Activated CD4-positive, alpha-beta memory T cell treated with anti-CD3 and anti-CD28 coated beads for 36 hours (primary cell): Measurements from ENCODE around the gene CHD2. TPM values are rescaled to one million over a fixed set of nuclear protein-coding genes. Genes with fewer than 3 reads are reported as not detected.
"Not testable (repeated sequence)": the region's sequence is repeated elsewhere in the genome, so short reads cannot be mapped to it uniquely, and the experiment has no call there.

ENCODE experiments used
- CTCF ChIA-PET: fragments of 350-600 bp; sonication (Branson Sonifier 250); formaldehyde crosslinking; loops from one replicate; lab custom pipeline; 2021; ENCODE audit warnings: antibody characterized with exemption, inconsistent platforms; lab: Charles Lee
- POLR2A ChIA-PET: fragments of 350-600 bp; sonication (Branson Sonifier 250); formaldehyde crosslinking; loops from one replicate; lab custom pipeline; 2021; ENCODE audit warnings: antibody characterized with exemption; lab: Charles Lee
- DNase-seq: peaks from one replicate; pipeline ENCODE4 v3.0.0-alpha.2; 2020
- H3K27ac Mint-ChIP-seq: one replicate; pipeline ENCODE4 v1.8.0; 2021; ENCODE audit warnings: mixed read lengths
- H3K27me3 Mint-ChIP-seq: one replicate; pipeline ENCODE4 v1.8.0; 2021; ENCODE audit warnings: mixed read lengths
- H3K36me3 Mint-ChIP-seq: one replicate; pipeline ENCODE4 v1.8.0; 2021; ENCODE audit warnings: mixed read lengths
- H3K4me1 Mint-ChIP-seq: one replicate; pipeline ENCODE4 v1.8.0; 2021; ENCODE audit warnings: low read depth, mixed read lengths
- H3K4me3 Mint-ChIP-seq: one replicate; pipeline ENCODE4 v1.8.0; 2021; ENCODE audit warnings: mild to moderate bottlenecking, mixed read lengths
- H3K9me3 Mint-ChIP-seq: one replicate; pipeline ENCODE4 v1.8.0; 2021; ENCODE audit warnings: mixed read lengths
- intact Hi-C: fragments of 100-400 bp; cut with micrococcal nuclease; formaldehyde crosslinking; loops from one replicate; pipeline ENCODE4 v1.15.1; 2023
- total RNA-seq, 2 experiments: library from RNA; stranded (reverse); gene quantifications; one replicate each; pipeline ENCODE4 v1.2.3, GENCODE V29; 2021

CHD2 gene
- total RNA-seq, 2 experiments from 2014 or later: 113 to 121 TPM

- DNase-seq: no peak
These were observed 129.2 kb downstream of the CHD2 start for GRCh38 chr15:93029214-93029835.

GRCh38 chr15:93029836-93030429, 129.8 kb downstream of the CHD2 start:
- DNase-seq: peak; percentile 8
- peaks cover 46% of the 10 kb centered on the region for H3K4me1 Mint-ChIP-seq
- intact Hi-C loops: loop anchor here (1.0 to 10.0 kb wide), 4 partner anchors 57 to 1090 kb away; partner anchors contain the start of gene RGMA
- H3K4me3 Mint-ChIP-seq: no peak overlapping the region
- POLR2A ChIA-PET: interaction anchor here (1.1 kb wide), 1 partner anchor 17 kb away, joined by 3 read pairs; no protein-coding TSS in a partner anchor
- H3K27ac Mint-ChIP-seq: peak overlapping the region; percentile 30
- no peaks in the 10 kb centered on the region for H3K9me3 Mint-ChIP-seq
- no peaks in the 10 kb centered on the region for H3K27me3 Mint-ChIP-seq
- H3K36me3 Mint-ChIP-seq: peaks cover 17% of the 10 kb centered on the region
- CTCF ChIA-PET: interaction anchor here (0.5 to 6.1 kb wide), 37 partner anchors 10 to 1303 kb away, joined by 3 to 56 read pairs (median 3); partner anchors contain the start of gene RGMA

More at GRCh38 chr15:93029214-93029835, 129.2 kb downstream of the CHD2 start:
- H3K27me3 Mint-ChIP-seq: no peaks in the 10 kb centered on the region
- ChIA-PET CTCF (interaction anchor here (0.5 to 6.1 kb wide), 15 partner anchors 10 to 1091 kb away, joined by 3 to 56 read pairs (median 3); partner anchors contain the start of gene RGMA), POLR2A (interaction anchor here (0.6 to 1.1 kb wide), 2 partner anchors 11 to 18 kb away, joined by 3 read pairs; no protein-coding TSS in a partner anchor)
- H3K4me3 Mint-ChIP-seq: no peak overlapping the region
- H3K36me3 Mint-ChIP-seq: peaks cover 23% of the 10 kb centered on the region
- H3K27ac Mint-ChIP-seq: peak overlapping the region; percentile 80
- intact Hi-C loops: loop anchor here (2.0 kb wide), 1 partner anchor 233 kb away; no protein-coding TSS in a partner anchor
- no peaks in the 10 kb centered on the region for H3K9me3 Mint-ChIP-seq
- H3K4me1 Mint-ChIP-seq: peaks cover 52% of the 10 kb centered on the region

GRCh38 chr15:93030430-93031102, 130.4 kb downstream of the CHD2 start:
- ChIA-PET CTCF (interaction anchor here (0.5 to 6.1 kb wide), 35 partner anchors 10 to 1303 kb away, joined by 3 to 56 read pairs (median 3); partner anchors contain the start of gene RGMA), POLR2A (no interaction called here)
- no peak overlapping the region for H3K27ac Mint-ChIP-seq
- no peaks in the 10 kb centered on the region for H3K9me3 Mint-ChIP-seq
- no peak overlapping the region for H3K4me3 Mint-ChIP-seq
- no peaks in the 10 kb centered on the region for H3K27me3 Mint-ChIP-seq
- peaks cover 11% of the 10 kb centered on the region for H3K36me3 Mint-ChIP-seq
- peak; percentile 78 for DNase-seq
- intact Hi-C loops: loop anchor here (1.0 to 10.0 kb wide), 3 partner anchors 57 to 1090 kb away; partner anchors contain the start of gene RGMA
- H3K4me1 Mint-ChIP-seq: peaks cover 39% of the 10 kb centered on the region

- Mint-ChIP-seq H3K4me3 (no peak overlapping the region), H3K9me3 (no peaks in the 10 kb centered on the region)
These were observed 131.0 kb downstream of the CHD2 start for GRCh38 chr15:93031103-93031464.

GRCh38 chr15:93031557-93032384, 131.6 kb downstream of the CHD2 start:
- CTCF ChIA-PET: interaction anchor here (0.6 to 6.1 kb wide), 5 partner anchors 12 to 1088 kb away, joined by 3 to 56 read pairs (median 29); partner anchors contain the start of gene RGMA
- POLR2A ChIA-PET, H3K27me3 Mint-ChIP-seq, H3K9me3 Mint-ChIP-seq, H3K27ac Mint-ChIP-seq, H3K36me3 Mint-ChIP-seq, H3K4me3 Mint-ChIP-seq: not testable (repeated sequence)
- intact Hi-C loops: loop anchor here (5.0 to 10.0 kb wide), 2 partner anchors 56 to 123 kb away; partner anchors contain the start of gene RGMA
- DNase-seq: peak; percentile 4
- H3K4me1 Mint-ChIP-seq: peaks cover 35% of the 10 kb centered on the region

More at GRCh38 chr15:93031103-93031464, 131.0 kb downstream of the CHD2 start:
- intact Hi-C loops: loop anchor here (5.0 to 10.0 kb wide), 2 partner anchors 56 to 124 kb away; partner anchors contain the start of gene RGMA
- ChIA-PET CTCF (interaction anchor here (0.9 to 6.1 kb wide), 12 partner anchors 9 to 1089 kb away, joined by 3 to 56 read pairs (median 8); partner anchors contain the start of gene RGMA), POLR2A (no interaction called here)
- H3K27ac Mint-ChIP-seq: no peak overlapping the region
- no peak for DNase-seq
- H3K4me1 Mint-ChIP-seq: peaks cover 38% of the 10 kb centered on the region
- peaks cover 7% of the 10 kb centered on the region for H3K36me3 Mint-ChIP-seq
- H3K27me3 Mint-ChIP-seq: no peaks in the 10 kb centered on the region

- POLR2A ChIA-PET, H3K4me3 Mint-ChIP-seq, H3K36me3 Mint-ChIP-seq, H3K27me3 Mint-ChIP-seq, DNase-seq, H3K9me3 Mint-ChIP-seq, H3K27ac Mint-ChIP-seq: not testable (repeated sequence)
- H3K4me1 Mint-ChIP-seq: peaks cover 33% of the 10 kb centered on the region
- CTCF ChIA-PET: interaction anchor here (0.6 to 6.1 kb wide), 4 partner anchors 11 to 1087 kb away, joined by 3 to 56 read pairs (median 3); no protein-coding TSS in a partner anchor
- intact Hi-C loops: loop anchor here (5.0 to 10.0 kb wide), 2 partner anchors 55 to 122 kb away; partner anchors contain the start of gene RGMA
These were observed 132.5 kb downstream of the CHD2 start for GRCh38 chr15:93032515-93033206.

GRCh38 chr15:93033434-93034045, 133.4 kb downstream of the CHD2 start:
- peaks cover 26% of the 10 kb centered on the region for H3K4me1 Mint-ChIP-seq
- no peak for DNase-seq
- POLR2A ChIA-PET: no interaction called here
- H3K9me3 Mint-ChIP-seq: no peaks in the 10 kb centered on the region
- no peak overlapping the region for H3K27ac Mint-ChIP-seq
- CTCF ChIA-PET: interaction anchor here (1.8 to 6.1 kb wide), 2 partner anchors 10 to 1086 kb away, joined by 3 to 56 read pairs; no protein-coding TSS in a partner anchor
- H3K4me3 Mint-ChIP-seq: no peak overlapping the region
- intact Hi-C loops: loop anchor here (5.0 to 10.0 kb wide), 2 partner anchors 54 to 121 kb away; partner anchors contain the start of gene RGMA
- no peaks in the 10 kb centered on the region for H3K36me3 Mint-ChIP-seq
- no peaks in the 10 kb centered on the region for H3K27me3 Mint-ChIP-seq

- Mint-ChIP-seq H3K4me3 (no peak overlapping the region), H3K4me1 (peaks cover 17% of the 10 kb centered on the region), H3K9me3 (no peaks in the 10 kb centered on the region), H3K27ac (no peak overlapping the region), H3K36me3 (no peaks in the 10 kb centered on the region), H3K27me3 (no peaks in the 10 kb centered on the region)
- DNase-seq: no peak
- CTCF ChIA-PET: interaction anchor here (1.1 to 1.9 kb wide), 2 partner anchors 237 to 1085 kb away, joined by 4 to 8 read pairs; no protein-coding TSS in a partner anchor
- POLR2A ChIA-PET: no interaction called here
- intact Hi-C loops: loop anchor here (5.0 to 10.0 kb wide), 2 partner anchors 53 to 120 kb away; partner anchors contain the start of gene RGMA
These were observed 134.4 kb downstream of the CHD2 start for GRCh38 chr15:93034512-93034911.

GRCh38 chr15:93035092-93035915, 135.2 kb downstream of the CHD2 start:
- H3K27ac Mint-ChIP-seq: no peak overlapping the region
- POLR2A ChIA-PET: interaction anchor here (0.6 kb wide), 1 partner anchor 308 kb away, joined by 3 read pairs; no protein-coding TSS in a partner anchor
- DNase-seq: no peak

More at GRCh38 chr15:93035092-93035915, 135.2 kb downstream of the CHD2 start:
- no peak overlapping the region for H3K4me3 Mint-ChIP-seq
- CTCF ChIA-PET: interaction anchor here (0.6 to 1.9 kb wide), 11 partner anchors 11 to 1084 kb away, joined by 3 to 8 read pairs (median 4); no protein-coding TSS in a partner anchor
- no peaks in the 10 kb centered on the region for H3K36me3 Mint-ChIP-seq
- no peaks in the 10 kb centered on the region for H3K9me3 Mint-ChIP-seq
- H3K4me1 Mint-ChIP-seq: peaks cover 9% of the 10 kb centered on the region
- intact Hi-C loops: loop anchor here (10.0 kb wide), 1 partner anchor 119 kb away; no protein-coding TSS in a partner anchor
- H3K27me3 Mint-ChIP-seq: no peaks in the 10 kb centered on the region
